ENCODE data around the gene SMOC2. TPM values are rescaled to one million over a fixed set of nuclear protein-coding genes. Genes with fewer than 3 reads are reported as not detected.
A peak's percentile ranks its signal among the peaks of the same experiment; 100 is the strongest.
"Not testable (repeated sequence)": the region's sequence is repeated elsewhere in the genome, so short reads cannot be mapped to it uniquely, and the experiment has no call there.

SMOC2 gene
- total RNA-seq, 4 donors from 2014 or later, result 9.0 to 25.7 (median 15.2) TPM

DNA sequence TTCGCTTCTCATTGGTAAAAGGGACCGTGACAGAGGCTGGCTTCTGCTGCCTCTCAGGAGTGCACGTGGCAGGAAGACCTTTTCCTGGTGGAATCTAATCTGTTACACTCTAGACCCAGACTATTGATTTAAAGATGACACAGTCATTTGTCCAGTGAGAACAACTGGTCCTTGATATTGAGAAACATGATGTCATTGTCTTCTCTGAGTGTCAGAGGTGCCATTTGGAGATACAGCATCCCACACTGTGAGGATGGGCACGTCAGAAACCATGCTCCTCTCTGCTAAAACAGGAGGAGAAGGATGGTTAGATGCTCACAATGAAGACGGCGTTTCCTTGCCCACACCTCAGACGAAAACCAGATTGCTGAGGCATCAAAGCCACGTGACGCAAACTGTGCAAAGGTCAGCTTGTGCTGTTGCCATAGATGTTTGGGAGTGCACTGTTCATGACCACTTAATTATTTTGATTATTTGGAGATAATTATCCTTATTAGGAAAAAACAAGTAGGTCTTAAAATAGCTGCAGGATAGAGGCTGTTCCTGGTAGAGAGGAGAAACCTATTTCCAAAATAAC, 169.0 kb downstream of the SMOC2 start:
- Histone ChIP-seq H3K4me1 (peaks cover 0 to 6% of the 10 kb centered on the region in 2 donors), H3K9me3 (no peaks in the 10 kb centered on the region), H3K4me3 (replicated peaks in 1 of 3) (no peak overlapping the region), H3K27me3 (no peaks in the 10 kb centered on the region), H3K36me3 (no peaks in the 10 kb centered on the region), H3K27ac (no peak overlapping the region)
- intact Hi-C loops (cut with DNase I), result no loop called here
- TF ChIP-seq POLR2A (IDR thresholded peaks at IDR 0.05), result no peak
- TF ChIP-seq, protein P1, sequence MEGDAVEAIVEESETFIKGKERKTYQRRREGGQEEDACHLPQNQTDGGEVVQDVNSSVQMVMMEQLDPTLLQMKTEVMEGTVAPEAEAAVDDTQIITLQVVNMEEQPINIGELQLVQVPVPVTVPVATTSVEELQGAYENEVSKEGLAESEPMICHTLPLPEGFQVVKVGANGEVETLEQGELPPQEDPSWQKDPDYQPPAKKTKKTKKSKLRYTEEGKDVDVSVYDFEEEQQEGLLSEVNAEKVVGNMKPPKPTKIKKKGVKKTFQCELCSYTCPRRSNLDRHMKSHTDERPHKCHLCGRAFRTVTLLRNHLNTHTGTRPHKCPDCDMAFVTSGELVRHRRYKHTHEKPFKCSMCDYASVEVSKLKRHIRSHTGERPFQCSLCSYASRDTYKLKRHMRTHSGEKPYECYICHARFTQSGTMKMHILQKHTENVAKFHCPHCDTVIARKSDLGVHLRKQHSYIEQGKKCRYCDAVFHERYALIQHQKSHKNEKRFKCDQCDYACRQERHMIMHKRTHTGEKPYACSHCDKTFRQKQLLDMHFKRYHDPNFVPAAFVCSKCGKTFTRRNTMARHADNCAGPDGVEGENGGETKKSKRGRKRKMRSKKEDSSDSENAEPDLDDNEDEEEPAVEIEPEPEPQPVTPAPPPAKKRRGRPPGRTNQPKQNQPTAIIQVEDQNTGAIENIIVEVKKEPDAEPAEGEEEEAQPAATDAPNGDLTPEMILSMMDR (IDR thresholded peaks at IDR 0.05), result no peak
- 92 to 93% methylated on average over 9 of the region's 9 CpGs for WGBS, 2 donors
- DNase-seq, result no peak

- DNase-seq; intact Hi-C loops (cut with DNase I): not testable (repeated sequence)
These were observed 170.0 kb downstream of the SMOC2 start for GRCh38 chr6:168610966-168611365.

DNA sequence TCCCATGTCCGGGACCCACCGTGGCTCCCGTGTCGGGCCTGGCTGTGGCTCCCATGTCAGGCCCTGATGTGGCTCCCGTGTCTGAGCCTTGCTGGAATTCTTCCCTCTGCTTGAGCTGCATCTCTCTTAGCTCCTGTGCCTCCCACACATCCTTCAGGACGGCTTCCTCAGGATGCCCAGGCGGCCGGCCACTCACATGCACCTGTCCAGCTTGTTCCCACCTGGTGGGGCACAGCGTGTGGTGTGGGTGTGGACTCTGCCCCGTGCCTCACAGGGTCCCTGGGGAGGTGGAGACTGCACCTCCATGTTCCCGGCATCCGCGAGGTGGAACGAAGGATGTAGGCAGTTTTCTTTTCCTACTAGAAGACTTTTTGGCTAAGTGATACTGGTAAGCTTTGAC, 170.7 kb downstream of the SMOC2 start:
- intact Hi-C loops (cut with DNase I), result no loop called here
- Histone ChIP-seq H3K27ac (no peak overlapping the region), H3K4me3 (replicated peaks in 1 of 3) (no peak overlapping the region), H3K36me3 (no peaks in the 10 kb centered on the region), H3K27me3 (no peaks in the 10 kb centered on the region), H3K9me3 (no peaks in the 10 kb centered on the region), H3K4me1 (peaks cover 0 to 11% of the 10 kb centered on the region in 2 donors)
- DNase-seq, result no peak
- WGBS, 2 donors, result 92 to 95% methylated on average over 11 to 12 of the region's 14 CpGs
- TF ChIP-seq POLR2A (IDR thresholded peaks at IDR 0.05), result no peak
- TF ChIP-seq, protein P1 (IDR thresholded peaks at IDR 0.05), result no peak

More at GRCh38 chr6:168610966-168611365, 170.0 kb downstream of the SMOC2 start:
- H3K9me3 ChIP-seq; H3K4me1 ChIP-seq; H3K27ac ChIP-seq; H3K27me3 ChIP-seq; H3K4me3 ChIP-seq (replicated peaks in 1 of 3); H3K36me3 ChIP-seq: not testable (repeated sequence)
- WGBS, 2 donors, result 92 to 93% methylated on average over 4 of the region's 12 CpGs

DNA sequence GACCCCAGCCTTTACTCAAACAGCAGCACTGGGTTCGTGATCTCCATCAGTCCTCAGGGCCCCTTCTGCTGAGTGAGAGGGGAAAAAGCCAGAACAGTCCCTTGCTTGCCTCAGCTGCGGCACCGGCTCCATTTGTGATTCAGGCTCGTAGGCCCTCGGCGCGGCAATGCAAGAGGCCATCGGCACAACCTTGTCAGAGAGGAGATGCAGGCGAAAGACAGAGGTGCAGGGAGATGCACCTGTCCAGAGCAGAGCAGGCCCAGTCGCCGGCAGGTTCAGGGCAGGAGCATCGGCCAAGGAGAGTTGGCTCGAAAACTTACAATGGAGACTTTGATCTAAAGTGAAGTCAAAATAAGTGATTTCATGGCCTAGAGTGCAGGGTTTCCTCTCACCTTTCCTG, 171.6 kb downstream of the SMOC2 start:
- TF ChIP-seq, protein P1 (IDR thresholded peaks at IDR 0.05), result no peak
- no peak for TF ChIP-seq POLR2A (IDR thresholded peaks at IDR 0.05)
- WGBS, 2 donors, result 90 to 96% methylated on average over 13 of the region's 13 CpGs
- H3K9me3 ChIP-seq, result no peaks in the 10 kb centered on the region
- H3K4me3 ChIP-seq (replicated peaks in 1 of 3), result no peak overlapping the region
- no peak overlapping the region for H3K27ac ChIP-seq
- no peaks in the 10 kb centered on the region for H3K27me3 ChIP-seq
- no peaks in the 10 kb centered on the region for H3K36me3 ChIP-seq
- no peak for DNase-seq
- peaks cover 0 to 6% of the 10 kb centered on the region in 2 donors for H3K4me1 ChIP-seq
- intact Hi-C loops (cut with DNase I), result no loop called here

DNA sequence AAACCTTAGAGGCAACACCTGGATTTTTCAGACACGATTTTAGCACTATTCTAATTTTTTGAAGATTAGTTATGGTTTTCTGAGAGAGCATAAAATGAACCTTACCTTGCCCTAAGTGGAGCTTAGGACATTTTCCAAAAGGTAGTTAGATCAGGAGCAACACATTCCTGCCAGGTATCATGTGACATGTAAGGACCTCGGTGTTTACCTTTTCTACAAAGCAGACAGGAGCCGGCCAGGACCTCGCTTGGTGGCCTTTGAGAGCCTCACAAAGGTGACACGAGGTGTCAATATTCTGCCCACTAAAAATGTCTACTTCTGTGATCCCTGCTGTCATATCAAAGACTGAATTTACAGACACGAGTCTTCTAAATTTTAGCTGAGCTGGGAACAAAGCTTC, 174.9 kb downstream of the SMOC2 start:
- no peak for TF ChIP-seq POLR2A (IDR thresholded peaks at IDR 0.05)
- TF ChIP-seq, protein P1 (IDR thresholded peaks at IDR 0.05), result no peak
- no peaks in the 10 kb centered on the region for H3K36me3 ChIP-seq
- no peaks in the 10 kb centered on the region for H3K9me3 ChIP-seq
- intact Hi-C loops (cut with DNase I), result no loop called here
- no peaks in the 10 kb centered on the region for H3K27me3 ChIP-seq
- peak overlapping the region in 1 of 3 donors; percentile 70 for H3K27ac ChIP-seq
- 59 to 61% methylated on average over 6 of the region's 6 CpGs for WGBS, 2 donors
- peak; percentile 47 to 52 for DNase-seq
- H3K4me1 ChIP-seq, result peaks cover 0 to 5% of the 10 kb centered on the region in 2 donors
- H3K4me3 ChIP-seq (replicated peaks in 1 of 3), result no peak overlapping the region

Measured in thyroid gland (tissue), 4 donors.